Measurements from ENCODE around the gene ACTN4.
"Not testable (repeated sequence)": the region's sequence is repeated elsewhere in the genome, so short reads cannot be mapped to it uniquely, and the experiment has no call there.

ACTN4 gene

GRCh38 chr19:38761884-38762389 is 114.5 kb downstream of the ACTN4 start:
- not testable (repeated sequence) for DNase-seq

GRCh38 chr19:38763795-38764220 is 116.4 kb downstream of the ACTN4 start:
- DNase-seq: no peak

- no peak for DNase-seq
Measured at GRCh38 chr19:38765214-38765613, 117.8 kb downstream of the ACTN4 start.

GRCh38 chr19:38766276-38767047 is 119.0 kb downstream of the ACTN4 start:
- no peak for DNase-seq

GRCh38 chr19:38769635-38770211 is 122.3 kb downstream of the ACTN4 start:
- DNase-seq: peak in 43 of 51 donors; percentile 1 to 79 (median 27)

- DNase-seq: not testable (repeated sequence)
Measured at GRCh38 chr19:38770228-38770948, 122.9 kb downstream of the ACTN4 start.

- DNase-seq: not testable (repeated sequence)
Measured at GRCh38 chr19:38770949-38771275, 123.5 kb downstream of the ACTN4 start.

- DNase-seq: not testable (repeated sequence)
Measured at GRCh38 chr19:38771569-38771968, 124.1 kb downstream of the ACTN4 start.

GRCh38 chr19:38773469-38774177 is 126.2 kb downstream of the ACTN4 start, which contains the start of gene LGALS7:
LGALS7 (minus strand) TSS chr19:38773517; CDS start chr19:38773492, 25 bp downstream.
- no peak for DNase-seq

- no peak for DNase-seq
Measured at GRCh38 chr19:38774181-38774950, 126.9 kb downstream of the ACTN4 start.

GRCh38 chr19:38778733-38779132 is 131.3 kb downstream of the ACTN4 start:
- DNase-seq: no peak

- DNase-seq: no peak
Measured at GRCh38 chr19:38780443-38780842, 133.0 kb downstream of the ACTN4 start.

GRCh38 chr19:38781058-38781457 is 133.6 kb downstream of the ACTN4 start:
- no peak for DNase-seq
